CD4-positive, CD25-positive, alpha-beta regulatory T cell (primary cell): ENCODE results near the gene KIF5C. TPM values are rescaled to one million over a fixed set of nuclear protein-coding genes. Genes with fewer than 3 reads are reported as not detected.

Source experiments
- ATAC-seq, 2 donors: fragments of 150-1000 bp; cut with Tn5 transposase; one replicate each; pipeline ENCODE4 v1.10.0; 2021; ENCODE audit warnings: low read depth in 2 of 2, moderate number of reproducible peaks in 2 of 2, moderate library complexity in 1 of 2
- DNase-seq, 3 donors: peaks; one replicate each; pipeline versions ENCODE4 v3.0.0 to v3.0.0-alpha.2; 2012 to 2022; ENCODE audit warnings: mixed read lengths in 1 of 3
- H3K27ac ChIP-seq: one replicate; pipeline ENCODE4 v1.7.0; 2013; ENCODE audit warnings: mild to moderate bottlenecking, low read length; ENCODE audit not compliant: insufficient read depth, poor library complexity, severe bottlenecking
- H3K27me3 ChIP-seq: one replicate; pipeline ENCODE4 v1.7.0; 2013; ENCODE audit warnings: low read length; ENCODE audit not compliant: control insufficient read depth, insufficient read depth
- H3K36me3 ChIP-seq: one replicate; pipeline ENCODE4 v1.7.0; 2013; ENCODE audit warnings: mild to moderate bottlenecking, low read length, moderate library complexity; ENCODE audit not compliant: control insufficient read depth, insufficient read depth
- H3K4me1 ChIP-seq: 2 replicates; pipeline ENCODE4 v1.7.0; 2013; ENCODE audit warnings: mild to moderate bottlenecking, low read length; ENCODE audit not compliant: insufficient read depth, control insufficient read depth, poor library complexity, severe bottlenecking
- H3K4me3 ChIP-seq: one replicate; pipeline ENCODE4 v1.7.0; 2013; ENCODE audit warnings: low read depth, mild to moderate bottlenecking, low read length, moderate library complexity
- H3K9me3 ChIP-seq, 2 experiments: 1 replicate in 1 of 2; 2 replicates in 1 of 2; pipeline ENCODE4 v1.7.0; 2013; ENCODE audit warnings: low read length in 2 of 2, mild to moderate bottlenecking in 1 of 2, moderate library complexity in 1 of 2; ENCODE audit not compliant: control insufficient read depth in 2 of 2
- H3K27ac Mint-ChIP-seq, 3 donors: one replicate each; pipeline ENCODE4 v1.8.0; 2020 to 2022; ENCODE audit warnings: mild to moderate bottlenecking in 3 of 3, mixed read lengths in 3 of 3, moderate library complexity in 2 of 3
- H3K27me3 Mint-ChIP-seq: one replicate; pipeline ENCODE4 v1.8.0; 2022; ENCODE audit warnings: mild to moderate bottlenecking, mixed read lengths
- H3K36me3 Mint-ChIP-seq: one replicate; pipeline ENCODE4 v1.8.0; 2020; ENCODE audit warnings: mixed read lengths
- H3K4me1 Mint-ChIP-seq, 4 donors: one replicate each; pipeline ENCODE4 v1.8.0; 2020 to 2022; ENCODE audit warnings: mixed read lengths in 4 of 4, mild to moderate bottlenecking in 1 of 4
- H3K4me3 Mint-ChIP-seq, 4 donors: one replicate each; pipeline ENCODE4 v1.8.0; 2020 to 2022; ENCODE audit warnings: mild to moderate bottlenecking in 4 of 4, mixed read lengths in 4 of 4, moderate library complexity in 3 of 4
- H3K9me3 Mint-ChIP-seq, 7 donors: one replicate each; pipeline ENCODE4 v1.8.0; 2020 to 2022; ENCODE audit warnings: mixed read lengths in 7 of 7, mild to moderate bottlenecking in 3 of 7, moderate library complexity in 2 of 7
- polyA plus RNA-seq, 4 donors: library from polyadenylated mRNA; unstranded; fragments of 300-500 nt; fragmentation: Illumina TruSeq; gene quantifications; one replicate each; pipeline ENCODE4 v1.2.3, GENCODE V29; 2021
- total RNA-seq: library from RNA; stranded (reverse); gene quantifications from one replicate; pipeline ENCODE4 v1.2.3, GENCODE V29; 2022

Gene KIF5C
- total and polyA plus RNA-seq, 5 donors from 2014 or later = 0.54 to 7.7 (median 1.5) TPM

- Histone ChIP-seq H3K27ac (no peak overlapping the region), H3K4me1 (no peaks in the 10 kb centered on the region), H3K4me3 (no peak overlapping the region), H3K36me3 (no peaks in the 10 kb centered on the region), H3K9me3 (no peaks in the 10 kb centered on the region), H3K27me3 (no peaks in the 10 kb centered on the region)
- no peak for ATAC-seq
- peaks cover 0 to 6% (median 0%) of the 10 kb centered on the region in 7 donors for H3K9me3 Mint-ChIP-seq
- peaks cover 5% of the 10 kb centered on the region for H3K36me3 Mint-ChIP-seq
- peaks cover 24% of the 10 kb centered on the region for H3K27me3 Mint-ChIP-seq
- H3K4me3 Mint-ChIP-seq = no peak overlapping the region
- H3K27ac Mint-ChIP-seq = no peak overlapping the region
- no peak for DNase-seq
- no peaks in the 10 kb centered on the region for H3K4me1 Mint-ChIP-seq
These were observed 26.1 kb downstream of the KIF5C start for GRCh38 chr2:148901142-148901541.

GRCh38 chr2:148902798-148903197 lies 27.8 kb downstream of the KIF5C start:
- Histone ChIP-seq H3K36me3 (no peaks in the 10 kb centered on the region), H3K9me3 (no peaks in the 10 kb centered on the region), H3K27me3 (no peaks in the 10 kb centered on the region), H3K4me1 (no peaks in the 10 kb centered on the region), H3K27ac (no peak overlapping the region), H3K4me3 (no peak overlapping the region)
- H3K9me3 Mint-ChIP-seq = peaks cover 0 to 6% (median 0%) of the 10 kb centered on the region in 7 donors
- no peaks in the 10 kb centered on the region for H3K4me1 Mint-ChIP-seq
- no peak overlapping the region for H3K4me3 Mint-ChIP-seq
- DNase-seq (no peak), ATAC-seq (no peak)
- no peak overlapping the region for H3K27ac Mint-ChIP-seq
- peaks cover 20% of the 10 kb centered on the region for H3K27me3 Mint-ChIP-seq
- H3K36me3 Mint-ChIP-seq = peaks cover 5% of the 10 kb centered on the region

- H3K27ac ChIP-seq = no peak overlapping the region
- ATAC-seq (no peak), DNase-seq (no peak)
- Mint-ChIP-seq H3K4me1 (no peaks in the 10 kb centered on the region), H3K9me3 (peaks cover 0 to 6% (median 0%) of the 10 kb centered on the region in 7 donors), H3K27me3 (peaks cover 20% of the 10 kb centered on the region), H3K36me3 (peaks cover 5% of the 10 kb centered on the region), H3K27ac (no peak overlapping the region), H3K4me3 (no peak overlapping the region)
- no peak overlapping the region for H3K4me3 ChIP-seq
- no peaks in the 10 kb centered on the region for H3K36me3 ChIP-seq
- H3K4me1 ChIP-seq = no peaks in the 10 kb centered on the region
- no peaks in the 10 kb centered on the region for H3K9me3 ChIP-seq
- no peaks in the 10 kb centered on the region for H3K27me3 ChIP-seq
These were observed 28.3 kb downstream of the KIF5C start for GRCh38 chr2:148903294-148903693.

GRCh38 chr2:148903979-148904378 lies 29.0 kb downstream of the KIF5C start:
- no peaks in the 10 kb centered on the region for H3K4me1 ChIP-seq
- DNase-seq (no peak), ATAC-seq (no peak)
- peaks cover 5% of the 10 kb centered on the region for H3K36me3 Mint-ChIP-seq
- no peak overlapping the region for H3K27ac ChIP-seq
- H3K4me3 ChIP-seq = no peak overlapping the region
- no peaks in the 10 kb centered on the region for H3K36me3 ChIP-seq
- H3K27ac Mint-ChIP-seq = no peak overlapping the region
- peaks cover 21% of the 10 kb centered on the region for H3K27me3 Mint-ChIP-seq
- peaks cover 0 to 6% (median 0%) of the 10 kb centered on the region in 7 donors for H3K9me3 Mint-ChIP-seq
- no peaks in the 10 kb centered on the region for H3K4me1 Mint-ChIP-seq
- H3K4me3 Mint-ChIP-seq = no peak overlapping the region
- H3K9me3 ChIP-seq = no peaks in the 10 kb centered on the region
- H3K27me3 ChIP-seq = no peaks in the 10 kb centered on the region

GRCh38 chr2:148906124-148906523 lies 31.1 kb downstream of the KIF5C start:
- ATAC-seq = no peak
- DNase-seq = no peak
- H3K27me3 ChIP-seq = no peaks in the 10 kb centered on the region
- Mint-ChIP-seq H3K27me3 (peaks cover 14% of the 10 kb centered on the region), H3K9me3 (peaks cover 0 to 6% (median 0%) of the 10 kb centered on the region in 7 donors), H3K36me3 (peaks cover 5% of the 10 kb centered on the region), H3K27ac (no peak overlapping the region), H3K4me3 (no peak overlapping the region), H3K4me1 (peaks cover 0 to 3% (median under 1%) of the 10 kb centered on the region in 4 donors)
- no peak overlapping the region for H3K27ac ChIP-seq
- H3K9me3 ChIP-seq = no peaks in the 10 kb centered on the region
- H3K36me3 ChIP-seq = no peaks in the 10 kb centered on the region
- H3K4me3 ChIP-seq = no peak overlapping the region
- H3K4me1 ChIP-seq = no peaks in the 10 kb centered on the region

- Histone ChIP-seq H3K36me3 (no peaks in the 10 kb centered on the region), H3K27me3 (no peaks in the 10 kb centered on the region), H3K4me3 (no peak overlapping the region), H3K9me3 (no peaks in the 10 kb centered on the region), H3K27ac (no peak overlapping the region), H3K4me1 (no peaks in the 10 kb centered on the region)
- ATAC-seq (no peak), DNase-seq (no peak)
- Mint-ChIP-seq H3K9me3 (peaks cover 0 to 9% (median 0%) of the 10 kb centered on the region in 7 donors), H3K36me3 (peaks cover 5% of the 10 kb centered on the region), H3K4me1 (peaks cover 0 to 3% (median 1%) of the 10 kb centered on the region in 4 donors), H3K4me3 (no peak overlapping the region), H3K27ac (no peak overlapping the region), H3K27me3 (peaks cover 14% of the 10 kb centered on the region)
These were observed 32.2 kb downstream of the KIF5C start for GRCh38 chr2:148907085-148907785.

- H3K4me1 Mint-ChIP-seq = peaks cover 0 to 3% (median 1%) of the 10 kb centered on the region in 4 donors
- Histone ChIP-seq H3K27me3 (no peaks in the 10 kb centered on the region), H3K9me3 (no peaks in the 10 kb centered on the region), H3K36me3 (no peaks in the 10 kb centered on the region), H3K4me1 (no peaks in the 10 kb centered on the region), H3K4me3 (no peak overlapping the region), H3K27ac (no peak overlapping the region)
- H3K27ac Mint-ChIP-seq = no peak overlapping the region
- H3K27me3 Mint-ChIP-seq = peaks cover 7% of the 10 kb centered on the region
- H3K4me3 Mint-ChIP-seq = no peak overlapping the region
- peaks cover 0 to 9% (median 0%) of the 10 kb centered on the region in 7 donors for H3K9me3 Mint-ChIP-seq
- no peaks in the 10 kb centered on the region for H3K36me3 Mint-ChIP-seq
- no peak for ATAC-seq
- DNase-seq = no peak
These were observed 34.1 kb downstream of the KIF5C start for GRCh38 chr2:148909114-148909513.

- no peak for ATAC-seq
- peaks cover 0 to 3% (median 1%) of the 10 kb centered on the region in 4 donors for H3K4me1 Mint-ChIP-seq
- no peaks in the 10 kb centered on the region for H3K9me3 ChIP-seq
These were observed 38.0 kb downstream of the KIF5C start for GRCh38 chr2:148913061-148913460.

More at GRCh38 chr2:148913061-148913460, 38.0 kb downstream of the KIF5C start:
- H3K4me3 Mint-ChIP-seq = no peak overlapping the region
- no peak for DNase-seq
- no peaks in the 10 kb centered on the region for H3K27me3 ChIP-seq
- peaks cover 7% of the 10 kb centered on the region for H3K27me3 Mint-ChIP-seq
- no peak overlapping the region for H3K4me3 ChIP-seq
- H3K36me3 ChIP-seq = no peaks in the 10 kb centered on the region
- H3K4me1 ChIP-seq = no peaks in the 10 kb centered on the region
- H3K27ac ChIP-seq = no peak overlapping the region
- H3K9me3 Mint-ChIP-seq = peaks cover 0 to 3% (median 0%) of the 10 kb centered on the region in 7 donors
- no peak overlapping the region for H3K27ac Mint-ChIP-seq
- H3K36me3 Mint-ChIP-seq = no peaks in the 10 kb centered on the region
